HepG2 (cell line): ENCODE results near the gene TPI1. TPM values are rescaled to one million over a fixed set of nuclear protein-coding genes. Genes with fewer than 3 reads are reported as not detected.
A peak's percentile ranks its signal among the peaks of the same experiment; 100 is the strongest.

ENCODE experiments used
- CREM ChIP-seq, 2 experiments: sonication (generic) in 1 of 2; formaldehyde crosslinking in 1 of 2; IDR thresholded peaks; 2 replicates each; pipeline versions ENCODE4 v1.4.0 to v1.6.1; 2016 to 2020; ENCODE audit warnings: antibody characterized with exemption in 1 of 2, mild to moderate bottlenecking in 1 of 2, missing genetic modification reagents in 1 of 2
- EHMT2 ChIP-seq: fragments of 200-600 bp; sonication (generic); IDR thresholded peaks from 2 replicates; pipeline ENCODE4 v1.7.0; 2017; ENCODE audit warnings: antibody characterized with exemption, low read depth, low read length, borderline replicate concordance
- JUNB ChIP-seq: sonication (generic); formaldehyde crosslinking; IDR thresholded peaks from 2 replicates; pipeline ENCODE4 v1.8.0; 2022; ENCODE audit warnings: missing genetic modification reagents, mild to moderate bottlenecking, borderline replicate concordance
- MTERF4 ChIP-seq: sonication (generic); formaldehyde crosslinking; IDR thresholded peaks from 2 replicates; pipeline ENCODE4 v1.8.0; 2023; ENCODE audit warnings: mild to moderate bottlenecking, missing genetic modification reagents
- NR1H2 ChIP-seq: sonication (generic); formaldehyde crosslinking; IDR thresholded peaks from 2 replicates; pipeline ENCODE4 v1.8.1; 2022; ENCODE audit warnings: low read depth, missing genetic modification reagents, borderline replicate concordance
- PHF21A ChIP-seq: sonication (generic); formaldehyde crosslinking; IDR thresholded peaks from 2 replicates; pipeline ENCODE4 v1.5.0; 2020; ENCODE audit warnings: mild to moderate bottlenecking, missing genetic modification reagents
- RFX1 ChIP-seq: fragments of 450-650 bp; IDR thresholded peaks from 2 replicates; pipeline ENCODE4 v1.6.1; 2017
- RFXANK ChIP-seq: IDR thresholded peaks from 2 replicates; pipeline ENCODE4 v1.6.1; 2016
- SP140L ChIP-seq: sonication (generic); formaldehyde crosslinking; IDR thresholded peaks from 2 replicates; pipeline ENCODE4 v1.4.0; 2020; ENCODE audit warnings: missing genetic modification reagents, borderline replicate concordance
- THAP11 ChIP-seq: IDR thresholded peaks from 2 replicates; pipeline ENCODE4 v1.6.1; 2016; ENCODE audit warnings: missing biosample characterization, missing genetic modification reagents
- THAP9 ChIP-seq: sonication (generic); formaldehyde crosslinking; IDR thresholded peaks from 2 replicates; pipeline ENCODE4; 2020; ENCODE audit warnings: missing genetic modification reagents, mild to moderate bottlenecking, borderline replicate concordance
- ZNF333 ChIP-seq: sonication (generic); formaldehyde crosslinking; IDR thresholded peaks from 2 replicates; pipeline ENCODE4 v1.4.0; 2020; ENCODE audit warnings: mild to moderate bottlenecking, missing genetic modification reagents, borderline replicate concordance
- ZNF468 ChIP-seq: sonication (generic); formaldehyde crosslinking; IDR thresholded peaks from 2 replicates; pipeline ENCODE4 v1.8.0; 2022; ENCODE audit warnings: mild to moderate bottlenecking, moderate library complexity, missing genetic modification reagents
- ZNF615 ChIP-seq: sonication (generic); formaldehyde crosslinking; IDR thresholded peaks from 2 replicates; pipeline ENCODE4 v1.5.0; 2020; ENCODE audit warnings: mild to moderate bottlenecking, missing genetic modification reagents, borderline replicate concordance
- polyA plus RNA-seq, 8 experiments: library from polyadenylated mRNA; depleted of rRNA in 3 of 8; stranded (reverse) in 7 of 8; unstranded in 1 of 8; fragments of >200 nt; fragmentation: Illumina TruSeq in 4 of 8; extraction: Trizol in 4 of 8; gene quantifications; 2 replicates each; pipeline versions ENCODE4 v1.2.1 to v1.2.3, GENCODE V29; 2011 to 2016; ENCODE audit warnings: low read depth in 4 of 8, missing spikeins in 1 of 8, mixed read lengths in 1 of 8; ENCODE audit not compliant: insufficient read depth in 1 of 8
- total RNA-seq, 5 experiments: library from RNA; depleted of rRNA; stranded (reverse); fragments of >200 nt; fragmentation: Illumina TruSeq; extraction: Trizol; gene quantifications; 2 replicates each; pipeline ENCODE4 v1.2.3, GENCODE V29; 2016; ENCODE audit warnings: low read depth in 1 of 5
- TF ChIP-seq, protein P1 (sequence below): sonication (generic); formaldehyde crosslinking; IDR thresholded peaks from 2 replicates; pipeline ENCODE4 v1.4.0; 2020; ENCODE audit warnings: missing genetic modification reagents, borderline replicate concordance
- TF ChIP-seq, protein P2 (sequence below): sonication (generic); formaldehyde crosslinking; IDR thresholded peaks from 2 replicates; pipeline ENCODE4 v1.4.0; 2020; ENCODE audit warnings: mild to moderate bottlenecking, missing genetic modification reagents
- TF ChIP-seq, protein P3 (sequence below): sonication (generic); formaldehyde crosslinking; IDR thresholded peaks from 2 replicates; pipeline ENCODE4 v1.5.0; 2020; ENCODE audit warnings: missing genetic modification reagents
- TF ChIP-seq, protein P4 (sequence below): IDR thresholded peaks from 2 replicates; pipeline ENCODE4 v1.6.1; 2016; ENCODE audit warnings: missing compliant biosample characterization, missing genetic modification reagents, borderline replicate concordance

Gene TPI1
- total and polyA plus RNA-seq, 2 of the 13 experiments (the other 11 are each of a cell fraction or from before 2014, with no cell fraction given), result 945 to 2,535 TPM

DNA sequence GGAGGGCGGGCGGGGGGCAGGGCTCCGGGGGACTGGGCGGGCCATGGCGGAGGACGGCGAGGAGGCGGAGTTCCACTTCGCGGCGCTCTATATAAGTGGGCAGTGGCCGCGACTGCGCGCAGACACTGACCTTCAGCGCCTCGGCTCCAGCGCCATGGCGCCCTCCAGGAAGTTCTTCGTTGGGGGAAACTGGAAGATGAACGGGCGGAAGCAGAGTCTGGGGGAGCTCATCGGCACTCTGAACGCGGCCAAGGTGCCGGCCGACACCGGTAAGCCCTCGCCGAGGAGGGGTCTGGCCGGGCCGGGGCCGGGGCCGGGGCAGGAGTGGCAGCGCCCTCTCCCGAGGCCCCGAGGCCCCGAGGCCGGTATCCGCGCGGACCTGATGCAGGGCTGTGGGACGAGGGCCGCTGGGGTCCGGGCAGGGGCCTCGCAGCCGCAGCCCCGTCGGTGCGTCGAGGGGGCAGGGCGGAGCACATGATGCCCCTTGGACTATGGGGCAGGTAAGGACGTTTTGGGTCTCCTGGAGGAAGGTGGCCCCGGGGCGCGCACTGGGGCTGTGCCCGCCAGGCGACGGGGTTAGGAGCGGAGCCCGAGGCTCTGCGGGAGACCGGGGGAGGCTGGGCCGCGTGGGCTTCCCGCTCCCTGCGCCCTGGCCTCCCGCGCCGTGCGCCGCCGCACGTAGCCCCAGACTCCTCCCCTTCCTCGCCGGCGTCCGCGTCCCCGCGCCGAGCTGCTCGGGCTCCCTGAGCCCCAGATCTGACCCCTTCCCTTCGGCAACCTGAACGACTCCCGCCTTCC lies at the start of gene TPI1 (continued):
- TF ChIP-seq, protein P1, sequence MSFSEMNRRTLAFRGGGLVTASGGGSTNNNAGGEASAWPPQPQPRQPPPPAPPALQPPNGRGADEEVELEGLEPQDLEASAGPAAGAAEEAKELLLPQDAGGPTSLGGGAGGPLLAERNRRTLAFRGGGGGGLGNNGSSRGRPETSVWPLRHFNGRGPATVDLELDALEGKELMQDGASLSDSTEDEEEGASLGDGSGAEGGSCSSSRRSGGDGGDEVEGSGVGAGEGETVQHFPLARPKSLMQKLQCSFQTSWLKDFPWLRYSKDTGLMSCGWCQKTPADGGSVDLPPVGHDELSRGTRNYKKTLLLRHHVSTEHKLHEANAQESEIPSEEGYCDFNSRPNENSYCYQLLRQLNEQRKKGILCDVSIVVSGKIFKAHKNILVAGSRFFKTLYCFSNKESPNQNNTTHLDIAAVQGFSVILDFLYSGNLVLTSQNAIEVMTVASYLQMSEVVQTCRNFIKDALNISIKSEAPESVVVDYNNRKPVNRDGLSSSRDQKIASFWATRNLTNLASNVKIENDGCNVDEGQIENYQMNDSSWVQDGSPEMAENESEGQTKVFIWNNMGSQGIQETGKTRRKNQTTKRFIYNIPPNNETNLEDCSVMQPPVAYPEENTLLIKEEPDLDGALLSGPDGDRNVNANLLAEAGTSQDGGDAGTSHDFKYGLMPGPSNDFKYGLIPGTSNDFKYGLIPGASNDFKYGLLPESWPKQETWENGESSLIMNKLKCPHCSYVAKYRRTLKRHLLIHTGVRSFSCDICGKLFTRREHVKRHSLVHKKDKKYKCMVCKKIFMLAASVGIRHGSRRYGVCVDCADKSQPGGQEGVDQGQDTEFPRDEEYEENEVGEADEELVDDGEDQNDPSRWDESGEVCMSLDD (CRISPR knock-in tag), result no peak
- TF ChIP-seq NR1H2, result 0 out of 2 replicates have a peak, but pooled peaks have one; percentile 8
- TF ChIP-seq, protein P2, sequence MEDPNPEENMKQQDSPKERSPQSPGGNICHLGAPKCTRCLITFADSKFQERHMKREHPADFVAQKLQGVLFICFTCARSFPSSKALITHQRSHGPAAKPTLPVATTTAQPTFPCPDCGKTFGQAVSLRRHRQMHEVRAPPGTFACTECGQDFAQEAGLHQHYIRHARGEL, result no peak
- TF ChIP-seq RFXANK (CRISPR knock-in tag), result peak; percentile 76; the same call in 1 of the 2 replicates
- TF ChIP-seq, protein P3, sequence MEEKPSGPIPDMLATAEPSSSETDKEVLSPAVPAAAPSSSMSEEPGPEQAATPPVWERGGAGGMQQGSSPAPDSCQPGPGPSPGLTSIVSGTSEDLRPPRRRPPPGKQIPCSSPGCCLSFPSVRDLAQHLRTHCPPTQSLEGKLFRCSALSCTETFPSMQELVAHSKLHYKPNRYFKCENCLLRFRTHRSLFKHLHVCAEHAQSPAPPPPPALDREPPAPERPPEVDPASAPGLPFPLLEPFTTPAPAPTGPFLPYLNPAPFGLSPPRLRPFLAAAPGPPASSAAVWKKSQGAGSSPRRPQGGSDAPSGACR (CRISPR knock-in tag), result no peak
- TF ChIP-seq EHMT2, result no peak
- no peak for TF ChIP-seq ZNF615 (CRISPR knock-in tag)
- TF ChIP-seq, protein P4, sequence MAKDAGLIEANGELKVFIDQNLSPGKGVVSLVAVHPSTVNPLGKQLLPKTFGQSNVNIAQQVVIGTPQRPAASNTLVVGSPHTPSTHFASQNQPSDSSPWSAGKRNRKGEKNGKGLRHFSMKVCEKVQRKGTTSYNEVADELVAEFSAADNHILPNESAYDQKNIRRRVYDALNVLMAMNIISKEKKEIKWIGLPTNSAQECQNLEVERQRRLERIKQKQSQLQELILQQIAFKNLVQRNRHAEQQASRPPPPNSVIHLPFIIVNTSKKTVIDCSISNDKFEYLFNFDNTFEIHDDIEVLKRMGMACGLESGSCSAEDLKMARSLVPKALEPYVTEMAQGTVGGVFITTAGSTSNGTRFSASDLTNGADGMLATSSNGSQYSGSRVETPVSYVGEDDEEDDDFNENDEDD (CRISPR knock-in tag), result peak; percentile 52; the same call in 1 of the 2 replicates
- peak; percentile 33; the same call in 1 of the 2 replicates for TF ChIP-seq ZNF468 (CRISPR knock-in tag)
- no peak for TF ChIP-seq ZNF333 (CRISPR knock-in tag)
- no peak for TF ChIP-seq PHF21A (CRISPR knock-in tag)
- 0 out of 2 replicates have a peak, but pooled peaks have one; percentile 61 for TF ChIP-seq JUNB (CRISPR knock-in tag)
- TF ChIP-seq RFX1, result no peak
- no peak for TF ChIP-seq MTERF4 (CRISPR knock-in tag)
- no peak for TF ChIP-seq CREM (IDR thresholded peaks at IDR 0.05)
- TF ChIP-seq CREM (CRISPR knock-in tag; IDR thresholded peaks at IDR 0.05), result no peak
- TF ChIP-seq THAP9 (CRISPR knock-in tag), result no peak
- peak; percentile 67 for TF ChIP-seq THAP11
- no peak for TF ChIP-seq SP140L (CRISPR knock-in tag)
